HFF-Myc (cell line): ENCODE data around the gene NME9.

ENCODE experiments used
- DNase-seq: peaks from one replicate; pipeline ENCODE4 v3.0.0-alpha.2; 2011; ENCODE audit warnings: low read depth; ENCODE audit errors: extremely low read depth
- H3K4me3 ChIP-seq: replicated peaks from 2 replicates; pipeline ENCODE4 v1.5.1; 2011; ENCODE audit warnings: low read depth, mild to moderate bottlenecking, control low read depth, low read length
- CTCF ChIP-seq: IDR thresholded peaks from 2 replicates; pipeline ENCODE4 v1.5.1; 2012; ENCODE audit warnings: mild to moderate bottlenecking, low read depth, low read length, control low read depth; ENCODE audit errors: missing control alignments

NME9 gene

GRCh38 chr3:138307899-138308298 is 21.8 kb downstream of the NME9 start:
- no peak overlapping the region for H3K4me3 ChIP-seq

GRCh38 chr3:138303474-138303873 is 26.2 kb downstream of the NME9 start:
- no peak overlapping the region for H3K4me3 ChIP-seq
- no peak for DNase-seq
- TF ChIP-seq CTCF: no peak

More at GRCh38 chr3:138307899-138308298, 21.8 kb downstream of the NME9 start:
- no peak for DNase-seq
- TF ChIP-seq CTCF: no peak

GRCh38 chr3:138300647-138301046 is 29.0 kb downstream of the NME9 start:
- no peak for DNase-seq
- no peak overlapping the region for H3K4me3 ChIP-seq
- no peak for TF ChIP-seq CTCF

- no peak for DNase-seq
- no peak overlapping the region for H3K4me3 ChIP-seq
- no peak for TF ChIP-seq CTCF
Measured at GRCh38 chr3:138297876-138298275, 31.8 kb downstream of the NME9 start.

- no peak for TF ChIP-seq CTCF
- DNase-seq: no peak
Measured at GRCh38 chr3:138297059-138297607, 32.5 kb downstream of the NME9 start.

GRCh38 chr3:138296639-138297038 is 33.0 kb downstream of the NME9 start:
- H3K4me3 ChIP-seq: no peak overlapping the region
- no peak for TF ChIP-seq CTCF
- DNase-seq: no peak

More at GRCh38 chr3:138297059-138297607, 32.5 kb downstream of the NME9 start:
- no peak overlapping the region for H3K4me3 ChIP-seq

- DNase-seq: no peak
- no peak overlapping the region for H3K4me3 ChIP-seq
- no peak for TF ChIP-seq CTCF
Measured at GRCh38 chr3:138289701-138290100, 40.0 kb downstream of the NME9 start.
